Measurements from ENCODE around the gene ZBTB38. TPM values are rescaled to one million over a fixed set of nuclear protein-coding genes. Genes with fewer than 3 reads are reported as not detected.

Gene ZBTB38
- polyA plus RNA-seq, 4 donors, result 48.4 to 62.0 (median 52.7) TPM

- DNase-seq (ENCODE audit: low read depth in 4 of 4, low spot score in 2 of 4), result no peak
These were observed 15.3 kb downstream of the ZBTB38 start for GRCh38 chr3:141383555-141384129.

GRCh38 chr3:141384157-141384556, 15.9 kb downstream of the ZBTB38 start:
- no peak for DNase-seq (ENCODE audit: low read depth in 4 of 4, low spot score in 2 of 4)

- no peak for DNase-seq (ENCODE audit: low read depth in 4 of 4, low spot score in 2 of 4)
These were observed 16.3 kb downstream of the ZBTB38 start for GRCh38 chr3:141384575-141384974.

- no peak for DNase-seq (ENCODE audit: low read depth in 4 of 4, low spot score in 2 of 4)
These were observed 17.3 kb downstream of the ZBTB38 start for GRCh38 chr3:141385406-141386125.

- DNase-seq (ENCODE audit: low read depth in 4 of 4, low spot score in 2 of 4), result no peak
These were observed 17.8 kb downstream of the ZBTB38 start for GRCh38 chr3:141386126-141386488.

GRCh38 chr3:141386611-141387111, 18.4 kb downstream of the ZBTB38 start:
- DNase-seq (ENCODE audit: low read depth in 4 of 4, low spot score in 2 of 4), result no peak

GRCh38 chr3:141387516-141387915, 19.2 kb downstream of the ZBTB38 start:
- DNase-seq (ENCODE audit: low read depth in 4 of 4, low spot score in 2 of 4), result no peak

GRCh38 chr3:141388395-141388794, 20.1 kb downstream of the ZBTB38 start:
- no peak for DNase-seq (ENCODE audit: low read depth in 4 of 4, low spot score in 2 of 4)

- no peak for DNase-seq (ENCODE audit: low read depth in 4 of 4, low spot score in 2 of 4)
These were observed 20.7 kb downstream of the ZBTB38 start for GRCh38 chr3:141388823-141389621.

GRCh38 chr3:141389703-141390102, 21.4 kb downstream of the ZBTB38 start:
- DNase-seq (ENCODE audit: low read depth in 4 of 4, low spot score in 2 of 4), result no peak

GRCh38 chr3:141390747-141391146, 22.4 kb downstream of the ZBTB38 start:
- no peak for DNase-seq (ENCODE audit: low read depth in 4 of 4, low spot score in 2 of 4)

GRCh38 chr3:141391298-141391990, 23.1 kb downstream of the ZBTB38 start:
- no peak for DNase-seq (ENCODE audit: low read depth in 4 of 4, low spot score in 2 of 4)

GRCh38 chr3:141391991-141392316, 23.6 kb downstream of the ZBTB38 start:
- no peak for DNase-seq (ENCODE audit: low read depth in 4 of 4, low spot score in 2 of 4)

GRCh38 chr3:141392416-141392815, 24.1 kb downstream of the ZBTB38 start:
- DNase-seq (ENCODE audit: low read depth in 4 of 4, low spot score in 2 of 4), result no peak

GRCh38 chr3:141392897-141393734, 24.8 kb downstream of the ZBTB38 start:
- DNase-seq (ENCODE audit: low read depth in 4 of 4, low spot score in 2 of 4), result no peak

- no peak for DNase-seq (ENCODE audit: low read depth in 4 of 4, low spot score in 2 of 4)
These were observed 25.4 kb downstream of the ZBTB38 start for GRCh38 chr3:141393735-141394076.

GRCh38 chr3:141394560-141394959, 26.3 kb downstream of the ZBTB38 start:
- DNase-seq (ENCODE audit: low read depth in 4 of 4, low spot score in 2 of 4), result no peak

GRCh38 chr3:141395005-141395589, 26.8 kb downstream of the ZBTB38 start:
- no peak for DNase-seq (ENCODE audit: low read depth in 4 of 4, low spot score in 2 of 4)

GRCh38 chr3:141397996-141398395, 29.7 kb downstream of the ZBTB38 start:
- no peak for DNase-seq (ENCODE audit: low read depth in 4 of 4, low spot score in 2 of 4)

- no peak for DNase-seq (ENCODE audit: low read depth in 4 of 4, low spot score in 2 of 4)
These were observed 30.9 kb downstream of the ZBTB38 start for GRCh38 chr3:141399200-141399599.
